AG09309 (cell line): ENCODE results near the gene MICAL3.
"Not testable (repeated sequence)": the region's sequence is repeated elsewhere in the genome, so short reads cannot be mapped to it uniquely, and the experiment has no call there.

Experiments
- DNase-seq: peaks from one replicate; pipeline ENCODE4 v3.0.0-alpha.2; 2010; ENCODE audit warnings: low read depth
- H3K4me3 ChIP-seq: 2 replicates; pipeline ENCODE4 v1.5.1; 2011; ENCODE audit warnings: mild to moderate bottlenecking, low read depth, low read length, moderate library complexity; ENCODE audit not compliant: control insufficient read depth
- TF ChIP-seq, protein P1 (sequence below): IDR thresholded peaks from 2 replicates; pipeline ENCODE4 v1.5.1; 2011; ENCODE audit warnings: mild to moderate bottlenecking, low read depth, low read length, inconsistent platforms; ENCODE audit not compliant: insufficient read depth, control insufficient read depth; ENCODE audit errors: missing control alignments

The MICAL3 gene

GRCh38 chr22:17988800-17989513 lies 35.4 kb downstream of the MICAL3 start:
- DNase-seq = no peak
- no peak overlapping the region for H3K4me3 ChIP-seq
- TF ChIP-seq, protein P1, sequence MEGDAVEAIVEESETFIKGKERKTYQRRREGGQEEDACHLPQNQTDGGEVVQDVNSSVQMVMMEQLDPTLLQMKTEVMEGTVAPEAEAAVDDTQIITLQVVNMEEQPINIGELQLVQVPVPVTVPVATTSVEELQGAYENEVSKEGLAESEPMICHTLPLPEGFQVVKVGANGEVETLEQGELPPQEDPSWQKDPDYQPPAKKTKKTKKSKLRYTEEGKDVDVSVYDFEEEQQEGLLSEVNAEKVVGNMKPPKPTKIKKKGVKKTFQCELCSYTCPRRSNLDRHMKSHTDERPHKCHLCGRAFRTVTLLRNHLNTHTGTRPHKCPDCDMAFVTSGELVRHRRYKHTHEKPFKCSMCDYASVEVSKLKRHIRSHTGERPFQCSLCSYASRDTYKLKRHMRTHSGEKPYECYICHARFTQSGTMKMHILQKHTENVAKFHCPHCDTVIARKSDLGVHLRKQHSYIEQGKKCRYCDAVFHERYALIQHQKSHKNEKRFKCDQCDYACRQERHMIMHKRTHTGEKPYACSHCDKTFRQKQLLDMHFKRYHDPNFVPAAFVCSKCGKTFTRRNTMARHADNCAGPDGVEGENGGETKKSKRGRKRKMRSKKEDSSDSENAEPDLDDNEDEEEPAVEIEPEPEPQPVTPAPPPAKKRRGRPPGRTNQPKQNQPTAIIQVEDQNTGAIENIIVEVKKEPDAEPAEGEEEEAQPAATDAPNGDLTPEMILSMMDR = no peak

GRCh38 chr22:17985606-17986005 lies 38.8 kb downstream of the MICAL3 start:
- TF ChIP-seq, protein P1 = no peak
- no peak overlapping the region for H3K4me3 ChIP-seq
- DNase-seq = no peak

DNA sequence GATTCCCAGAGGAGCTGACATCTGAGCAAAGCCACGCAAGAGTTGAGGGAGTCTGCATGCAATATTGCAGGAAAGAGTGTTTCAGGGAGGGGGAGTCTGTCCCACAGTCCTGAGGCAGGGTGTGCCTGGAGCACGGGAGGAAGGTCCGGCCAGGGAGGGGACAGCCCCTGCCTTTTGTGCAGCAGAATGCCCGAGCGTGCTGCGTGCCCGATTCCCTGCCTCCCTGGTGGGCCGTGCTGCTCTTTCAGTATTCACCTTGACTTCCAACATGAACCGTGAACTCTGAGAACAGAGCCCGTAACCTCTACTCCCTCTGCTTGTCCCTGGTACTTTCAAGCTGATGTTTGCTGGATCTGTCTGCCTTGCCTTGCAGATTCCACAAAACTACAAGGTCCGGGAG lies 39.3 kb downstream of the MICAL3 start:
- not testable (repeated sequence) for H3K4me3 ChIP-seq, DNase-seq

GRCh38 chr22:17984114-17984513 lies 40.2 kb downstream of the MICAL3 start:
- TF ChIP-seq, protein P1 = no peak
- no peak for DNase-seq

DNA sequence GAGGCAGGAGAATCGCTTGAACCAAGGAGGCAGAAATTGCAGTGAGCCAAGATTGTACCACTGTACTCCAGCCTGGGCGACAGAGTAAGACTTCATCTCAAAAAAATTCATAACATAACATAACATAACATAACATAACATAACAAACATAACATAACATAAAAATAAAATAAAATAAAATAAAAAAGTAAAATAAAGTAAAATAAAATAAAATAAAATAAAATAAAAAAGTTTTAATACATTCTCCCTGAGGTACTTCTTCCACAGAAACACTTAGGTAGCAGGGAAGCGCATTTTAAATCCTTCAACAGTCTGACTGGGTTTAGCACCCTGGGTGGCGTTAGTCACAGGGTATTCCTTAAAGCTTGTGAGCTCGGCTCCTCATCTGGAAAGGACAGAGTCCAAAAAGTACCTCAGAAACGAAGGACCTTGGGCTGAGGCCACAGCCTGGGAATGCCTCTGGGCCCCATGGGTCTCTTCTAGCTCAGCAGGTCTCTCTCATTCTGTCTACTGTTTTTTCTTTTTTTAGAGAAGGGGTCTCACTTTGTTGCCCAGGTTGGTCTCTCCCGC lies 41.7 kb downstream of the MICAL3 start:
- no peak for DNase-seq
- TF ChIP-seq, protein P1 = no peak
- no peak overlapping the region for H3K4me3 ChIP-seq

More at GRCh38 chr22:17984114-17984513, 40.2 kb downstream of the MICAL3 start:
- no peak overlapping the region for H3K4me3 ChIP-seq

DNA sequence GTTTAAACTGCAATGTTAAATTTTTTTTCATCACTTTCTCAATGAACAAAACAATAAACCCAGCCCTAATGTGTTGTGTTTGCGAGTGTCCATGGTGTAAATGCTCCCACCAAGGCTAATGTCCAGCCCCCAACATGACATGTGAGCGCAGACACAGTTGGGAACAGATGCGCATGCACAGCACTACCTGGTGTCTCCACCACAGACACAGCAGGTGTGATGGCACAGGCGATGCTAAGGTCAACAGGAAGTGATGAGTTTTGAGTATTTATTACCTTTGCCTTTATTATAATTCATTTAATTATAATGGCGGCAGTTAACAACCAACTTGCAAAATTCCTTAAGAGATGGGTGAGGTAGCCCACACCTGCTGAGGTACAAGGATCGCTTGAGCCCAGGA lies 42.9 kb downstream of the MICAL3 start:
- no peak for DNase-seq
- no peak overlapping the region for H3K4me3 ChIP-seq
- TF ChIP-seq, protein P1 = no peak

DNA sequence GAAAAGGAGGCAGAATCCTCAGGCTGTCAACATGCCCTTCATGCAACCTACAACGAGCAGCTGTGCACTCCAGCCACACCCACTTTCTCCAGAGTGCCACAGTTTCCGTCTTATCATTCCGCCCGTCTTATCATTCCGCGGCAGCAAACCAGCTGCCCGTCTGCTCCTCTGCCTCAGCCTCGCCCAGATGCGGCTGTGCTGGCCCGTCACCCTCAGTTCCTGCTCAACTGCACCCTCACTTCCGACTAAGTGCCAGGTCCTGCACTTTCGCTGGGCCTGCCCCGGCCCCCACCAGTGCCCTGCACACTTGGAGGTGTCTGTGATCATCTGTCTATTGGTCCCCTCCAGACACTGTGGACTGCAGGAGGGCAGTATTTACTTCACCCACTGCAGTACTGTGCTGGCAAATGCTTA lies 43.7 kb downstream of the MICAL3 start:
- TF ChIP-seq, protein P1 = no peak
- DNase-seq = no peak
- H3K4me3 ChIP-seq = no peak overlapping the region
